ENCODE data around the gene CHTF18.

Gene CHTF18

GRCh38 chr16:807347-808084 lies 19.1 kb downstream of the CHTF18 start:
- Histone ChIP-seq H3K27ac (ENCODE audit: insufficient read depth, low read depth, low read length, poor library complexity, severe bottlenecking) (no peak overlapping the region), H3K27me3 (ENCODE audit: control insufficient read depth, insufficient read depth, low read length, poor library complexity, severe bottlenecking) (peaks cover 55% of the 10 kb centered on the region), H3K36me3 (ENCODE audit: control insufficient read depth, insufficient read depth, low read length) (no peaks in the 10 kb centered on the region), H3K4me1 (ENCODE audit: control insufficient read depth, insufficient read depth, low read length) (peaks cover 4% of the 10 kb centered on the region), H3K4me3 (ENCODE audit: insufficient read depth, low read depth, low read length) (peak overlapping the region; percentile 63), H3K9me3 (ENCODE audit: control insufficient read depth, low read length) (no peaks in the 10 kb centered on the region)
- WGBS, 2 experiments, result 45 to 54% methylated on average over 80 of the region's 80 CpGs

- H3K27ac ChIP-seq (ENCODE audit: insufficient read depth, low read depth, low read length, poor library complexity, severe bottlenecking), result no peak overlapping the region
- WGBS, 2 experiments, result 52 to 59% methylated on average over 19 of the region's 19 CpGs
- peaks cover 4% of the 10 kb centered on the region for H3K4me1 ChIP-seq (ENCODE audit: control insufficient read depth, insufficient read depth, low read length)
- H3K36me3 ChIP-seq (ENCODE audit: control insufficient read depth, insufficient read depth, low read length), result no peaks in the 10 kb centered on the region
- no peaks in the 10 kb centered on the region for H3K9me3 ChIP-seq (ENCODE audit: control insufficient read depth, low read length)
- peak overlapping the region; percentile 63 for H3K4me3 ChIP-seq (ENCODE audit: insufficient read depth, low read depth, low read length)
- H3K27me3 ChIP-seq (ENCODE audit: control insufficient read depth, insufficient read depth, low read length, poor library complexity, severe bottlenecking), result peaks cover 55% of the 10 kb centered on the region
Measured at GRCh38 chr16:808085-808386, 19.6 kb downstream of the CHTF18 start.

GRCh38 chr16:813204-813915 lies 24.9 kb downstream of the CHTF18 start:
- WGBS, 2 experiments, result 26% methylated on average over 67 of the region's 67 CpGs

GRCh38 chr16:813916-814412 lies 25.5 kb downstream of the CHTF18 start:
- WGBS, 2 experiments, result 67 to 68% methylated on average over 22 of the region's 22 CpGs
- Histone ChIP-seq H3K36me3 (ENCODE audit: control insufficient read depth, insufficient read depth, low read length) (no peaks in the 10 kb centered on the region), H3K4me1 (ENCODE audit: control insufficient read depth, insufficient read depth, low read length) (no peaks in the 10 kb centered on the region), H3K27me3 (ENCODE audit: control insufficient read depth, insufficient read depth, low read length, poor library complexity, severe bottlenecking) (peaks cover 71% of the 10 kb centered on the region), H3K27ac (ENCODE audit: insufficient read depth, low read depth, low read length, poor library complexity, severe bottlenecking) (no peak overlapping the region), H3K9me3 (ENCODE audit: control insufficient read depth, low read length) (no peaks in the 10 kb centered on the region), H3K4me3 (ENCODE audit: insufficient read depth, low read depth, low read length) (no peak overlapping the region)

More at GRCh38 chr16:813204-813915, 24.9 kb downstream of the CHTF18 start:
- Histone ChIP-seq H3K4me1 (ENCODE audit: control insufficient read depth, insufficient read depth, low read length) (no peaks in the 10 kb centered on the region), H3K36me3 (ENCODE audit: control insufficient read depth, insufficient read depth, low read length) (no peaks in the 10 kb centered on the region), H3K27me3 (ENCODE audit: control insufficient read depth, insufficient read depth, low read length, poor library complexity, severe bottlenecking) (peaks cover 71% of the 10 kb centered on the region), H3K4me3 (ENCODE audit: insufficient read depth, low read depth, low read length) (no peak overlapping the region), H3K9me3 (ENCODE audit: control insufficient read depth, low read length) (no peaks in the 10 kb centered on the region), H3K27ac (ENCODE audit: insufficient read depth, low read depth, low read length, poor library complexity, severe bottlenecking) (no peak overlapping the region)

GRCh38 chr16:814974-815373 lies 26.6 kb downstream of the CHTF18 start:
- Histone ChIP-seq H3K9me3 (ENCODE audit: control insufficient read depth, low read length) (no peaks in the 10 kb centered on the region), H3K27me3 (ENCODE audit: control insufficient read depth, insufficient read depth, low read length, poor library complexity, severe bottlenecking) (peaks cover 72% of the 10 kb centered on the region), H3K4me3 (ENCODE audit: insufficient read depth, low read depth, low read length) (no peak overlapping the region), H3K4me1 (ENCODE audit: control insufficient read depth, insufficient read depth, low read length) (no peaks in the 10 kb centered on the region), H3K36me3 (ENCODE audit: control insufficient read depth, insufficient read depth, low read length) (no peaks in the 10 kb centered on the region), H3K27ac (ENCODE audit: insufficient read depth, low read depth, low read length, poor library complexity, severe bottlenecking) (no peak overlapping the region)
- WGBS, 2 experiments, result 96% methylated on average over 9 of the region's 9 CpGs

- no peak overlapping the region for H3K4me3 ChIP-seq (ENCODE audit: insufficient read depth, low read depth, low read length)
- H3K9me3 ChIP-seq (ENCODE audit: control insufficient read depth, low read length), result no peaks in the 10 kb centered on the region
- H3K36me3 ChIP-seq (ENCODE audit: control insufficient read depth, insufficient read depth, low read length), result no peaks in the 10 kb centered on the region
- peaks cover 73% of the 10 kb centered on the region for H3K27me3 ChIP-seq (ENCODE audit: control insufficient read depth, insufficient read depth, low read length, poor library complexity, severe bottlenecking)
- H3K4me1 ChIP-seq (ENCODE audit: control insufficient read depth, insufficient read depth, low read length), result no peaks in the 10 kb centered on the region
- 94 to 95% methylated on average over 15 of the region's 15 CpGs for WGBS, 2 experiments
- no peak overlapping the region for H3K27ac ChIP-seq (ENCODE audit: insufficient read depth, low read depth, low read length, poor library complexity, severe bottlenecking)
Measured at GRCh38 chr16:815861-816260, 27.4 kb downstream of the CHTF18 start.

- no peak overlapping the region for H3K4me3 ChIP-seq (ENCODE audit: insufficient read depth, low read depth, low read length)
- 94% methylated on average over 71 of the region's 71 CpGs for WGBS, 2 experiments
- H3K27ac ChIP-seq (ENCODE audit: insufficient read depth, low read depth, low read length, poor library complexity, severe bottlenecking), result no peak overlapping the region
- H3K27me3 ChIP-seq (ENCODE audit: control insufficient read depth, insufficient read depth, low read length, poor library complexity, severe bottlenecking), result peaks cover 80% of the 10 kb centered on the region
- H3K36me3 ChIP-seq (ENCODE audit: control insufficient read depth, insufficient read depth, low read length), result no peaks in the 10 kb centered on the region
- no peaks in the 10 kb centered on the region for H3K9me3 ChIP-seq (ENCODE audit: control insufficient read depth, low read length)
- no peaks in the 10 kb centered on the region for H3K4me1 ChIP-seq (ENCODE audit: control insufficient read depth, insufficient read depth, low read length)
Measured at GRCh38 chr16:817001-817906, 28.8 kb downstream of the CHTF18 start.

- H3K9me3 ChIP-seq (ENCODE audit: control insufficient read depth, low read length), result no peaks in the 10 kb centered on the region
- no peak overlapping the region for H3K4me3 ChIP-seq (ENCODE audit: insufficient read depth, low read depth, low read length)
- H3K4me1 ChIP-seq (ENCODE audit: control insufficient read depth, insufficient read depth, low read length), result no peaks in the 10 kb centered on the region
- H3K36me3 ChIP-seq (ENCODE audit: control insufficient read depth, insufficient read depth, low read length), result no peaks in the 10 kb centered on the region
- no peak overlapping the region for H3K27ac ChIP-seq (ENCODE audit: insufficient read depth, low read depth, low read length, poor library complexity, severe bottlenecking)
- H3K27me3 ChIP-seq (ENCODE audit: control insufficient read depth, insufficient read depth, low read length, poor library complexity, severe bottlenecking), result peaks cover 79% of the 10 kb centered on the region
- 94 to 96% methylated on average over 8 of the region's 8 CpGs for WGBS, 2 experiments
Measured at GRCh38 chr16:818132-818531, 29.7 kb downstream of the CHTF18 start.

- 82 to 88% methylated on average over 2 of the region's 2 CpGs for WGBS, 2 experiments
- H3K27me3 ChIP-seq (ENCODE audit: control insufficient read depth, insufficient read depth, low read length, poor library complexity, severe bottlenecking), result peaks cover 79% of the 10 kb centered on the region
- H3K27ac ChIP-seq (ENCODE audit: insufficient read depth, low read depth, low read length, poor library complexity, severe bottlenecking), result no peak overlapping the region
- no peaks in the 10 kb centered on the region for H3K9me3 ChIP-seq (ENCODE audit: control insufficient read depth, low read length)
- no peaks in the 10 kb centered on the region for H3K36me3 ChIP-seq (ENCODE audit: control insufficient read depth, insufficient read depth, low read length)
- no peak overlapping the region for H3K4me3 ChIP-seq (ENCODE audit: insufficient read depth, low read depth, low read length)
- H3K4me1 ChIP-seq (ENCODE audit: control insufficient read depth, insufficient read depth, low read length), result no peaks in the 10 kb centered on the region
Measured at GRCh38 chr16:818592-818991, 30.2 kb downstream of the CHTF18 start.
